Measurements from ENCODE around the gene SRRM4. TPM values are rescaled to one million over a fixed set of nuclear protein-coding genes. Genes with fewer than 3 reads are reported as not detected.

SRRM4 gene
- total RNA-seq, 2 donors from 2014 or later = 0.10 TPM; not detected in 1

- intact Hi-C loops (cut with DNase I) = loop anchor here in 1 of 2 donors (1.0 kb wide), 1 partner anchor 25 kb away; no protein-coding TSS in a partner anchor
- no peak for DNase-seq (ENCODE audit: low spot score)
Measured at GRCh38 chr12:119055977-119056376, 74.6 kb downstream of the SRRM4 start.

GRCh38 chr12:119060847-119061796 lies 79.8 kb downstream of the SRRM4 start:
- no peak for DNase-seq (ENCODE audit: low spot score)
- intact Hi-C loops (cut with DNase I) = no loop called here

- DNase-seq (ENCODE audit: low spot score) = no peak
- intact Hi-C loops (cut with DNase I) = no loop called here
Measured at GRCh38 chr12:119068129-119068856, 87.0 kb downstream of the SRRM4 start.

GRCh38 chr12:119069147-119069642 lies 87.9 kb downstream of the SRRM4 start:
- DNase-seq (ENCODE audit: low spot score) = no peak
- intact Hi-C loops (cut with DNase I) = no loop called here

GRCh38 chr12:119071176-119071575 lies 89.8 kb downstream of the SRRM4 start:
- no peak for DNase-seq (ENCODE audit: low spot score)
- intact Hi-C loops (cut with DNase I) = no loop called here

- no peak for DNase-seq (ENCODE audit: low spot score)
- intact Hi-C loops (cut with DNase I) = no loop called here
Measured at GRCh38 chr12:119071638-119072231, 90.4 kb downstream of the SRRM4 start.

GRCh38 chr12:119072440-119072839 lies 91.1 kb downstream of the SRRM4 start:
- intact Hi-C loops (cut with DNase I) = no loop called here
- DNase-seq (ENCODE audit: low spot score) = no peak

DNA sequence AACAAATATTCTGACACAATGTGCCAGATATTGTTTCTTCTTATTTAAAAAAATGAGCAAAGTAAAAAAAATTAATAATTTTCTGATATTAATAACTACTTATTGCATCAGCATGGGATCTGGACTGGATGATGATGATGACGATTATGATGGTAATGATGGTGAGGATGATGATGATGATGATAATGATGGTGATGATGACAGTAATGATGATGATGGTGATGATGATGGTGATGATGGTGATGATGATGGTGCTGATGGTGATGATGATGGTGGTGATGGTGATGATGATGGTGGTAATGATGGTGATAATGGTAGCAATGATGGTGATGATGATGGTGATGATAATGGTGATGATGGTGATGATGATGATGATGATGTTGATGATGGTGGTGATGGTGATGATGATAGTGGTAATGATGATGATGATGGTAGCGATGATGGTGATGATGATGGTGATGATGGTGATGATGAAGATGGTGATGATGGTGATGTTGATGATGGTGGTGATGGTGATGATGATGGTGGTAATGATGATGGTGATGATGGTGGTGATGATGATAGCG lies 94.0 kb downstream of the SRRM4 start:
- no peak for DNase-seq (ENCODE audit: low spot score)
- intact Hi-C loops (cut with DNase I) = no loop called here

DNA sequence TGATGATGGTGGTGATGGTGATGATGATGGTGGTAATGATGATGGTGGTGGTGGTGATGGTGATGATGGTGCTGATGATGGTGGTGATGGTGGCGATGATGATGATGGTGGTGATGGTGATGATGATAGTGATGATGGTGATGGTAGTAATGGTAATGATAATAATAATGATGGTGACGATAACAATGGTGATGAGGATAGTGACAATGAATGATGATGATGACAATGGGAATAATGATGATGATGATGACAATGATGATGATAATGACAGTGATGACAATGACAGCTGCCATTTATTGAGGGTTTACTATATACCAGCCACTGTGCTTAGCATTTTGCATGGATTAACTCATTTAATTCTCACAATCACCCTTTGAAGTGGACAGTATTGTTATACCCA lies 94.6 kb downstream of the SRRM4 start:
- intact Hi-C loops (cut with DNase I) = no loop called here
- DNase-seq (ENCODE audit: low spot score) = no peak

DNA sequence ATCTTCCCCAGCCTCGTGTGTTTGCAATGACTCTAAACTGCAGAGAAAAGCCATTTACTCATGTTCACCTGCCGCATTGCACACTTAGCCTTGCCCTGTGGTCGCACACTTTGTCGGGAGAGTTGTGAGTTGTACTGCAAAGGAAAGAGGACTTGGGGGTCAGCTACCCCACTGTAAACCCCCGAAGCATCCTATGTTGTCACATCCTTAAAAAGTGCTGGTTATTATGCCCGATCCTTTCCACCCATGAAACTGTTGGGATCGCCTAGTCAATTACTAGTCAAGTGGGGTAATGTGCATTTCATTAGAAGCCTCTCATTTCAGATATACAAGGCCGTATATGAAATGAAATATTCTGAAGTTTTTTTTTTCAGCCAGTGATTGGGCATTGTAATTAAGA lies 98.2 kb downstream of the SRRM4 start:
- intact Hi-C loops (cut with DNase I) = no loop called here
- DNase-seq (ENCODE audit: low spot score) = no peak

GRCh38 chr12:119082016-119082415 lies 100.7 kb downstream of the SRRM4 start:
- DNase-seq (ENCODE audit: low spot score) = no peak

DNA sequence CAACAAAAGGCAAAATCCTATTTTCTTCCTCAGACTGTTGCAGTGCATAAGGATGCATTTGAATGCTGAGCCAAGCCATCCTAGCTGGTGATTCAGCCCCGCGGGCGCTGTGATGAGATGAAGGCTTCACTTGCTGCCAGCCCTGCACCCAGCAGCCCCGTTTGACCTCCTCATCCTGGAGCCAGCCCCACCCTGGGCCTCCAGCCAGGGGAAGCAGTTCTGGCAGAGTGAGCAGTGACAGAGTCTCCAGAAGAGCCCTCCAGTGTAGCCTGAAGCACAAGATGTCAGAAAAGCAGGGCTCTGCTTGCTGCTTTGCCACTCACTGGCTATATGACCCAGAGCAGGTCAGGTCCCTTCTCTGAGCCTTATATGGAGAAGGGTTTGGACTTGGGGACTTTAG lies 101.2 kb downstream of the SRRM4 start:
- intact Hi-C loops (cut with DNase I) = no loop called here

More at GRCh38 chr12:119082016-119082415, 100.7 kb downstream of the SRRM4 start:
- intact Hi-C loops (cut with DNase I) = no loop called here

GRCh38 chr12:119088685-119089379 lies 107.5 kb downstream of the SRRM4 start:
- no peak for DNase-seq (ENCODE audit: low spot score)

More for the DNA sequence above, 101.2 kb downstream of the SRRM4 start:
- DNase-seq (ENCODE audit: low spot score) = no peak

DNA sequence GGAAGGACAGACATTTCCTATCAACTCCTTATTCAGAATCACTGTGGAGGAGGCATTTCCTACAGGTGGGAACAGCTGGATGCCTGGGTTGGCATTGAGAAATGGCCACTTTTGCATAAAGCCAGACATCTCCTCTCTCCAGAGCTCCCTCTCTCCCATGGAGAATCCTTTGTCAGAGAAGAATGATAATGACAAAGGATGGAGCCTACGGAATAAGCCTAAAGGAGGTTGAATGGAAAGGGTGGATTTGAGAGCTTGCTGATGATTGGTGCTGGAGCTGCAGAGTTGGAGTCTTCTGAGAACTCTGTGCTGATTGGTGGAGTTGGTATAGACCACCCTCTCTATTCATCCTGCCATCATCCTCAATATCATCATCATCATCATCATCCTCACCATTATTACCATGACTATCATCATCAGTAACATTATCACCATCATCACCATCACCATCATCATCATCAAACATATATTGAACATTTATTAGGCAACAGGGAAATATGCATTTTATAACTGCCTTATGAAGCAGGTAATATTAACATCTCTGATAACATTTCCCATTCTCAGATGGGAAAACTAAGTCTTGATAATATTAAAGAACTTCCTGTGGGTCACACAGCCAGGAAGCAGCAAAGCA lies 108.2 kb downstream of the SRRM4 start:
- intact Hi-C loops (cut with DNase I) = no loop called here
- no peak for DNase-seq (ENCODE audit: low spot score)

More at GRCh38 chr12:119088685-119089379, 107.5 kb downstream of the SRRM4 start:
- intact Hi-C loops (cut with DNase I) = no loop called here

DNA sequence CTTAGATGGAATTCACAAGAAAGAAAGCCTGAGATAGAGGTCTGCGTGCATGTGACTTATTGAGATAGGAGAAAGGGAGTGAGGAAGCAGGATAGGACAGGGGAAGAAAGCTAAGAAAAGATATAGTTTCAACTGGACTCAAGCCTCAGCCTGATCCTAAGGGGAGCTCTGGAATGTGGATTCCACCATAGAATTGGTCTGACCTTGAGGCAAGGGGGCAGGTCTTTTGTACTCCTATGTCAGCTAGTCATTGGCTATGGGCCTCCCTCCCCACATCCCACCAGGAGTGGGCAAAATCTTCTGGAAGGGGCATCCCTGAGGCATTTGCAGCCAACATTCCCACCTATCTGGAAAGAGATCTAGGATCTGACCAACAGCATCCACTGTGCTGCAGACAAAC lies 108.9 kb downstream of the SRRM4 start:
- intact Hi-C loops (cut with DNase I) = no loop called here

GRCh38 chr12:119090865-119091264 lies 109.5 kb downstream of the SRRM4 start:
- DNase-seq (ENCODE audit: low spot score) = no peak
- intact Hi-C loops (cut with DNase I) = no loop called here

More for the DNA sequence above, 108.9 kb downstream of the SRRM4 start:
- no peak for DNase-seq (ENCODE audit: low spot score)

DNA sequence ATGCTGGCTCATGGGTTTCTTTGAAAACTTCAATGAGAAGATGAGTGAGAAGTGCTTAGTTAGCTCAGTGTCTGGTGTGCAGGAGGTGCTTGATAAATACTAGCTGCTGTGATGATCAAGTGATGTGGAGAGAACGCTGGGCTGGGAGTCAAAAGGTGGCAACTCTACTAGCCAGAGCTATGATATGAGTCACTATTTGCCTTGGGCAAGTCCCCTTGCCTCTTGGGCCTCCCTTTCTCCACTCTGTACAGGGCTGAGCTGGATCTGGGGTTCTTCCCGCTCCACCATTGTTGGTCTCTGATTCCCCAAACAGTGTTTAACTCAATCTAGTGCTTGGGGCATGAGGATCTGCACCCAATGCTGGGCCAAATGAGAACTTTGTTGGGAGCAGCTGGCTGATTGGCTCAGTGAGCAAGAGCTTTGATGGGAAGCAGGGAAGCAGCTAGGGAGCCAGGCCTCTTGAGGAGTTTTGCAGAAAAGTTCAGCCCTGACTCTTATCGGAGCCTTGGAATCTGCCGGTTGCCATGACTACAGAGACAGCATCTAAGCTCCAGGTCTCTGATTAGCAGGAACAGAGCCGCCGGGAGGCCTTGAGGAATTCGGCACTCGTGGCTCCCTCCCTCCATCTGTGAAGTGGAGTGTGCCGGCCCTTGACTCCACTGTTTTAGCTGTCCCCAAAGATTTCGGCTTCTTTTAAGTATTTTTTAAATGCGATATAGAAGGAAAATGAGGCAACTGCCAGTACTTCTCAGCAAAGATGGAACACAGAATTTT lies 115.3 kb downstream of the SRRM4 start:
- intact Hi-C loops (cut with DNase I) = no loop called here

GRCh38 chr12:119100933-119101332 lies 119.6 kb downstream of the SRRM4 start:
- intact Hi-C loops (cut with DNase I) = no loop called here

More for the DNA sequence above, 115.3 kb downstream of the SRRM4 start:
- DNase-seq (ENCODE audit: low spot score) = no peak

More at GRCh38 chr12:119100933-119101332, 119.6 kb downstream of the SRRM4 start:
- DNase-seq (ENCODE audit: low spot score) = no peak
